ENCODE measurements around the gene PAK4.
"Not testable (repeated sequence)": the region's sequence is repeated elsewhere in the genome, so short reads cannot be mapped to it uniquely, and the experiment has no call there.

PAK4 gene

GRCh38 chr19:39208175-39208795 lies 82.7 kb downstream of the PAK4 start:
- no peak for DNase-seq

- no peak for DNase-seq
Observed at GRCh38 chr19:39209196-39209595, 83.6 kb downstream of the PAK4 start.

- no peak for DNase-seq
Observed at GRCh38 chr19:39211731-39212374, 86.3 kb downstream of the PAK4 start.

GRCh38 chr19:39212375-39212742 lies 86.8 kb downstream of the PAK4 start:
- DNase-seq = peak; percentile 6

GRCh38 chr19:39215323-39215722 lies 89.7 kb downstream of the PAK4 start:
- not testable (repeated sequence) for DNase-seq

GRCh38 chr19:39217094-39217493 lies 91.5 kb downstream of the PAK4 start:
- DNase-seq = no peak

GRCh38 chr19:39218230-39219007 lies 92.8 kb downstream of the PAK4 start:
- DNase-seq = no peak

- not testable (repeated sequence) for DNase-seq
Observed at GRCh38 chr19:39219108-39219507, 93.5 kb downstream of the PAK4 start.

GRCh38 chr19:39223703-39224279 lies 98.2 kb downstream of the PAK4 start:
- peak; percentile 7 for DNase-seq

- DNase-seq = no peak
Observed at GRCh38 chr19:39224910-39225309, 99.3 kb downstream of the PAK4 start.

Data from fibroblast of upper back skin (primary cell).